T47D (cell line): ENCODE measurements around the gene TMEM184B.

Experiments
- DNase-seq, 2 experiments: peaks; one replicate each; pipeline versions ENCODE4 v3.0.0 to v3.0.0-alpha.2; 2011 to 2012; ENCODE audit warnings: low read depth in 1 of 2, low spot score in 1 of 2
- JUND ChIP-seq: IDR thresholded peaks from 2 replicates; pipeline ENCODE4 v1.6.1; 2012; ENCODE audit warnings: low read depth
- in situ Hi-C: cut with HindIII; loops from 2 replicates; pipeline ENCODE4 v1.10.0; 2016; ENCODE audit warnings: low sequenced_read_pairs, low pct_unique_long_range_greater_than_20kb

Gene TMEM184B

DNA sequence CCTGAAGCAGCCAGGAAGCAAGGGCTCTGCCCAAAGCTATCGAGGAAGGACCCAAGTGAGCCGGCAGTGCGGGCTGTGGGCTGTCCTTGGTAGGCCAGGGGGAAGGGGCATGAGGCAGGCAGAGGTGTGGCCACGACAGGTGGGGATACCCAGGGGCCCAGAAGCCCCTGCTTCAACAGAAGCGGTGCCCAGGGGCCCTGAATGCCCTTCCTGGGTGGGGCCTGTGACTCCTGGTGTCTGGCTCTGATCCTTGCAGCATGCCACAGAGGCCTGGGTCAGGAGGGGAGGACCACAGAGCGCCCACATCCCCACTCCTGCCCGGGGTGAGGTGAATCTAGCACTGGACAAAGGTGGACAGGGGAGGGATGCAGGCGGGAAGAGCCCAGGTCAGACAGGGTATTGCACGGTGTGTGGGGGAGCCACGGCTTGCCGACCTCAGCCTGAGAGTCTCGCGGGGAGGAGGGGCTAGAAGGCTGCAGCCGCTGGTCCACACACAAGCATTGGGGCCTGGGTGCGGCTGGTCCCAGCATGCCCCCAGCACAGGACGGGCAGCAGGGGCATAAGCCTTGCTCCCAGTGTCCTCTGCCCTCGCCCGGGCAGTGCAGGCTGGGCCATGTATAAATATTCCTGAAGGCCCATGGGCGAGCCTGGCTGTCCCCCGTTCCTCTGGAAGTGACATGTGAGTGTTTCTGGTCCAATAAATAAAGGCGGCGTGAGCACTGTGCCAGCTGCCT, 52.0 kb downstream of the TMEM184B start:
- TF ChIP-seq JUND: no peak
- in situ Hi-C loops: no loop called here
- DNase-seq: no peak

GRCh38 chr22:38220163-38220562, 52.6 kb downstream of the TMEM184B start:
- no peak for TF ChIP-seq JUND
- in situ Hi-C loops: no loop called here
- no peak for DNase-seq

GRCh38 chr22:38219632-38220031, 53.2 kb downstream of the TMEM184B start:
- no peak for TF ChIP-seq JUND
- in situ Hi-C loops: no loop called here
- DNase-seq: no peak

DNA sequence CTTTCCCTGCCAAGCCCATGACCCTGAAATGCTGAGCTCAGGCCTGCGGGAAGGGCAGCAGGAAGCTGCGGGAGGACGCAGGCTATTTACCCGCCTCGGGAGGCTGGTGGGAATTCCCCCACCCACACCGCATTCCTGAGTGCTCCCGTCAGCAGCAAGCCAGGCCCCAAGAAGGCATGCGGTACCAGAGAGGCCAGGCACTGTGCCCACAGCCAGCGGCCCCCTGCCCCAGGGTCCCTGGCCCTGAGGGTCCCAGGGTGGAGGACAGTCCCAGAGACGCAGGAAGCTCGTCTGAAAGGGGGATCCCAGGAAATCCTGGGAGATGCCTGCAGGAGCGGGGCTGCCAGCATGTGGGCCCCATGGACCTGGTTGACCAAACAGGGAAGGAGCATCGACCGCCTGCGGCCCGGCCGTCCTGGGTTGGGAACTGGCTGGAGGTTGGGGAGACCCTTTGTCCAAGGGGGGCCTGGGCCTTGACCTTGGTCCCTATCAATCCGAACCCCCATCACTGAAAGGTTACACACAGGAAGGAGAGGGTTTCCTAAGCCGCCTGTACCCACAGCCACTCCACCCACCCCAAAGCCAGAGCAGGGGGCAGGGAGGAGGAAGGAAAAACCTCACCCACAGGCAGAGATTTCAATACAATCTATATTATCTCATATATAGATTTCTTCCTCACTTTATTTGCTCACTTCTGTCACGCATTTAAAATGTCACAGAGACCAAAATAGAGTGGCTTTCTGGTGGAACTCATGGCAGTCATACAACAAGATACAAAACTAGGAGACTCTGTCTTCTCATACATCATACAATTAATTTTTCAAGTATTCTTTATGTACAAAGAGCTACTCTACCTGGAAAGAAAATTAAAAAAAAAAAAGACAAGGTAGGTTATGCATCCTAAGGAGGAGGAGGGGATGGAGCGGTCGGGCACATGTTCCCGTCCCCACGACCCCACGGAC, 53.9 kb downstream of the TMEM184B start:
- DNase-seq: peak; percentile 35 to 89
- in situ Hi-C loops: no loop called here
- peak; percentile 77; the same call in 1 of the 2 replicates for TF ChIP-seq JUND

GRCh38 chr22:38215156-38216038, 57.4 kb downstream of the TMEM184B start:
- no peak for TF ChIP-seq JUND
- DNase-seq: no peak
- in situ Hi-C loops: no loop called here

GRCh38 chr22:38214302-38215056, 58.3 kb downstream of the TMEM184B start:
- TF ChIP-seq JUND: no peak
- peak; percentile 77 to 92 for DNase-seq
- in situ Hi-C loops: no loop called here

- in situ Hi-C loops: no loop called here
- no peak for TF ChIP-seq JUND
- no peak for DNase-seq
Observed at GRCh38 chr22:38213990-38214301, 58.9 kb downstream of the TMEM184B start.

DNA sequence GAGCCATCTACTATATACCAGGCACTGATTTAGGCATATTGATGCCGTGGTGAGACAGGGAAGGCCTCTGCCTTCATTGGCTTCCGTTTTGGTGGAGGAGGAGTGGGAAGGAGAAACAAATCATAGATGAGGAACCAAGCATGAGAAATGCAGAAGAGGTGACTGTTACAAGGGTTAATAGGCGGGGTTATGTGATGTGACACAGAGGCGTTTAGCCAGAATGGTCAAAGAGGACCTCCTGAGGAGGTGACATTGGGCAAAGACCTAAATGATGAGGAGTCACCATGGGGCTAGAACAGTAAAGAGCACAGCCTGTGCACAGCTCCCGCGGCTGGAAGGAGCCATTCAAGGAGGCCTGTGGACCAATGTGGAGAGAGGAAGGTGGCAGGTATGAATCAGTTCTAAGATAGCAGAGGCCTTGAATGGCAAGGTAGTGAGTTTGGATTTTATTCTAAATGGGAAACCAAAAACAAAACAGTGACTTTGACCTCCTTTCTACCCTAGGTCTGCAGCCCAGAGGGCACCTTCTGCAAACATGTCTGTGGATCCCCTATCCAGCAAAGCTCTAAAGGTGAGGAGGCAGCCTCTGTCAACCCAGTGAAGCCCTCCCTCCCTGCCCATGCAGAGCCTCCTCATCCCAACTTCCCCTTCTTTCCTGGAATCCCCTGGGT, 59.4 kb downstream of the TMEM184B start:
- no peak for DNase-seq
- no peak for TF ChIP-seq JUND
- in situ Hi-C loops: no loop called here

DNA sequence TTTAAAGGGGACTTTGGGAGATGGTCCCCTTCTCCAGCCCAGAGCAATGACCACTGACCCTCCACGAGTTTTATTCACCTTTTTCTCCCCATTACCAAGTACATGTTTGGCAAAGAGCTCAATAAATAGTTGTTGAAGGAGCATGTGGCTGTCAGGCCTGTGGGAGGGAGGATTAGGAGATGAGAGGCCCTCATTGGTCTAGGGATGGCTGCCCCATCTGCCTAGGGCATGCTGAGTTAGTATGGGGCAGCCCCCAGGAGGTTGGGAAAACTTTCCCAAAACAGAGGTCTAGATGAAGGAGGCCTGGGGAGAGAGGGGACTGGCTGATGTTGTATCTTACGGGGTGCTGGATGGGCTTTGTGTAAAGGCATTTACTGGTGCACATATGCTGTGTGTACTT, 60.4 kb downstream of the TMEM184B start:
- in situ Hi-C loops: no loop called here
- TF ChIP-seq JUND: no peak
- DNase-seq: no peak

DNA sequence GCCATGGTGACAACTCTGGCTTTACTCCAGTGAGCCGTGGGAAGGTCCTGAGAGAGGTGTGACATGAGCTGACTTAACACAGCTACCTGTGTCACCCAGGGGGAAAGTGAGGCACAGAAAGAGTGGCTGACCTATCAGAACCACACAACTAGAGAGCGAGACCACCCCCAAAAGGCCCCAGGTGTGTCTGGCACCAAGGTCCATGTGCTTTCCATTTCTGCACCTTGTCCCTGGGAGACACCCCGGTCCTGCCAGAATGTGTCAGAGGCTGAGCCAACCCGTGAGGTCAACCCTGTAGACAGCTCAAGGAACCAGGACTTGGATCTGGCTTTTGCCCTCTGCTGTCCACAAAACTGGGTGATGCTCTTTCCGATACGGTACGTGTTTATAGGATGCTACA, 61.3 kb downstream of the TMEM184B start:
- no peak for DNase-seq
- TF ChIP-seq JUND: no peak

GRCh38 chr22:38208551-38208968, 64.2 kb downstream of the TMEM184B start:
- no peak for DNase-seq
- in situ Hi-C loops: no loop called here
- TF ChIP-seq JUND: no peak

More for the DNA sequence above, 61.3 kb downstream of the TMEM184B start:
- in situ Hi-C loops: no loop called here

DNA sequence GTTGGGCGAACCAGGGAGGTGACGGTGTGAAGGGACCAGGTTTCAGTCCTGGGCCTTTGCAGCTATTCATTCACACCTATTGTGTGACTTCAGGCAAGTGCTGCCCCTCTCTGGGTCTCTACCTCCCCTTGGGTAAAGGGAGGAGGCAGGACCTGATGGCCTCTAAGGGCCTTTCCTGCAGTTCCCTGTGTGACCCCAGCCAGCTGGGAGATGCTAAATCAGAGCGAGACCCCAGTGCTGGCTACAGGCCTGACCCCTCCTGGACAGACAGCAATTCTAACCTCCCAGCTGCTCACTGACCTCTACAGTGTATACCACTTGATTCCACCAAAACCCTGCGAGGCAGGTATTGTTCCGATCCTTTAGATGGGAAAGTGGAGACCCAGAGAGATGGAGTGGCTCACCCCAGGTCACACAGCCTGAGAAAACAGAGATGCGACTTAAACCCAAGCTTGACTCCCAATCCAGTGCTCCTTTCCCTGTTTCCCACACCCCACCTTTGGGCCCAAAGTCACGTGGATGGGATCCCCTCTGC, 64.8 kb downstream of the TMEM184B start:
- no peak for TF ChIP-seq JUND
- no peak for DNase-seq
- in situ Hi-C loops: no loop called here
